Psoas muscle (tissue), 8 donors: ENCODE results near the gene DNAJC15. TPM values are rescaled to one million over a fixed set of nuclear protein-coding genes. Genes with fewer than 3 reads are reported as not detected.

ENCODE experiments used
- ATAC-seq, 4 donors: fragments of 200-7000 bp; cut with Tn5 transposase; one replicate each; pipeline ENCODE4 v1.9.1; 2020; ENCODE audit warnings: moderate library complexity in 3 of 4, mild to moderate bottlenecking in 2 of 4
- DNase-seq, 2 donors: peaks; one replicate each; pipeline ENCODE4 v3.0.0-alpha.2; 2020
- H3K27ac ChIP-seq: fragments of 200-600 bp; one replicate; pipeline ENCODE4 v1.8.0; 2022
- H3K27me3 ChIP-seq, 3 donors: fragments of 200-600 bp in 1 of 3; one replicate each; pipeline versions ENCODE4 v1.6.1 to v1.8.0; 2013 to 2022; ENCODE audit warnings: low read length in 2 of 3, mild to moderate bottlenecking in 2 of 3, moderate library complexity in 1 of 3; ENCODE audit not compliant: insufficient read depth in 3 of 3
- H3K36me3 ChIP-seq, 2 donors: fragments of 200-600 bp in 1 of 2; one replicate each; pipeline versions ENCODE4 v1.6.1 to v1.8.0; 2013 to 2022; ENCODE audit warnings: low read depth in 1 of 2, mild to moderate bottlenecking in 1 of 2, moderate library complexity in 1 of 2; ENCODE audit not compliant: insufficient read depth in 1 of 2
- H3K4me1 ChIP-seq: fragments of 200-600 bp; one replicate; pipeline ENCODE4 v1.8.0; 2022
- H3K4me3 ChIP-seq: fragments of 200-600 bp; one replicate; pipeline ENCODE4 v1.8.0; 2022; ENCODE audit warnings: mild to moderate bottlenecking
- H3K9me3 ChIP-seq: fragments of 200-600 bp; one replicate; pipeline ENCODE4 v1.8.0; 2022
- WGBS, 3 donors: extraction: QIAGEN DNeasy Blood & Tissue Kit; methylation state at CpG; one replicate each; pipeline versions ENCODE4 v1.1.6 to v1.1.7; 2013; 5-methylcytosine and 5-hydroxymethylcytosine counted together
- intact Hi-C, 2 donors: fragments of 100-400 bp; cut with DNase I; formaldehyde crosslinking; loops; one replicate each; pipeline versions ENCODE4 v1.11.0 to v1.14.2; 2022
- polyA plus RNA-seq, 3 donors: library from polyadenylated mRNA; stranded (reverse); fragments of 200-250 nt; gene quantifications; one replicate each; pipeline ENCODE4 v1.2.3, GENCODE V29; 2013
- total RNA-seq, 4 donors: library from RNA; stranded (reverse); fragmentation: NEBNext Ultra II Directional in 2 of 4; extraction: Animal tissue kit (Norgen Biotek cat#: 25700) in 2 of 4; gene quantifications; one replicate each; pipeline versions ENCODE4 v1.2.1 to v1.2.4, GENCODE V29; 2021 to 2023
- TF ChIP-seq, protein P1 (sequence below): fragments of 200-600 bp; IDR thresholded peaks from one replicate; pipeline ENCODE4 v1.8.0; 2022; ENCODE audit warnings: antibody characterized with exemption
- donor health status: healthy with polysubstance abuse.
- donor health status: DM: no; HTN: no; CAD: no; lungs with moderate emphysema.
- donor health status: Bipolar disorder and iron deficiency.
- donor health status: healthy.
- donor health status: DM: yes; HTN: yes; CAD: no.
- donor health status: DM: no; HTN: no; CAD: no.
- donor health status: DM: no; HTN: no; CAD: no.
- donor health status: DM: yes; HTN: yes; CAD: no.

Gene DNAJC15
- total and polyA plus RNA-seq, 7 donors = 9.4 to 22.4 (median 13.6) TPM

DNA sequence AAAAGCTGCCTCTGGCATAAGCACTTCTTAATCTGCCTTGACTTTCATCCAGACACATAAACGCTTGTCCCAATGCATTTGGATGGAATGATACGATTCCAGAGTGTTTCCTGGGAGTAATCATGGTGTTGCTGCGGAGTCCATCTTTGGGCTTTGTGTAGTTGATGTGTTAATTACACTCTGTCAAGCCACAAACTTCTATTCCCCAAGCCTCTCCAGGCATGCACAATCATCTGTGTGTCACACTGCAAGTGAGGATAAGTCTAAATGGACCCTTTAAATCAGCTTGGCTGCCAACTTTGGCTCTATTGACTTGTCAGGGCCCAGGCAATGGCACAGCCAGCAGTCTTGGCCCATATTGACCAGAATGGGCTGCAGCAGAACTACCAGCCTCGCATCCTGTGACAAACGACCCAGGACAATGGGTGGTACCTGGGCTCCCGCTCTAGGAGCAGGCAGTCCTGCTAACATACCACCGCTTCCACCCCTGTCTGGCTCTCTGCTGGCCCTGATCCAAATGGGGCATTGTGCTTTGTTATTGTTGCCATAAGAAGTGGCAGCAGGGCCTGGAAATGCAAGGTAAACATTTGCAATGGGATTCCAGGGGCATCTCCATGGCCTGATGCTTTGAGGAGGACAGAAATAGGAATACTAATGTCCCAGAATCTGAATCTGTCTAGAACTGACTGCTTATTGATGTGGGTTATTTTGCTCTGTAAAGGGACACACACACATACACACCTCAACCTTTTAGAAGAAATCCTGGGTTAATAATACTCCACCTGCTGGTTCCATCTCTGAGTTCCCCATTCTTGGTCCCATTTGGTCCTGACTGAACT lies 127.2 kb downstream of the DNAJC15 start:
- TF ChIP-seq, protein P1, sequence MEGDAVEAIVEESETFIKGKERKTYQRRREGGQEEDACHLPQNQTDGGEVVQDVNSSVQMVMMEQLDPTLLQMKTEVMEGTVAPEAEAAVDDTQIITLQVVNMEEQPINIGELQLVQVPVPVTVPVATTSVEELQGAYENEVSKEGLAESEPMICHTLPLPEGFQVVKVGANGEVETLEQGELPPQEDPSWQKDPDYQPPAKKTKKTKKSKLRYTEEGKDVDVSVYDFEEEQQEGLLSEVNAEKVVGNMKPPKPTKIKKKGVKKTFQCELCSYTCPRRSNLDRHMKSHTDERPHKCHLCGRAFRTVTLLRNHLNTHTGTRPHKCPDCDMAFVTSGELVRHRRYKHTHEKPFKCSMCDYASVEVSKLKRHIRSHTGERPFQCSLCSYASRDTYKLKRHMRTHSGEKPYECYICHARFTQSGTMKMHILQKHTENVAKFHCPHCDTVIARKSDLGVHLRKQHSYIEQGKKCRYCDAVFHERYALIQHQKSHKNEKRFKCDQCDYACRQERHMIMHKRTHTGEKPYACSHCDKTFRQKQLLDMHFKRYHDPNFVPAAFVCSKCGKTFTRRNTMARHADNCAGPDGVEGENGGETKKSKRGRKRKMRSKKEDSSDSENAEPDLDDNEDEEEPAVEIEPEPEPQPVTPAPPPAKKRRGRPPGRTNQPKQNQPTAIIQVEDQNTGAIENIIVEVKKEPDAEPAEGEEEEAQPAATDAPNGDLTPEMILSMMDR = no peak
- intact Hi-C loops = no loop called here
- Histone ChIP-seq H3K36me3 (no peaks in the 10 kb centered on the region), H3K4me1 (no peaks in the 10 kb centered on the region), H3K4me3 (no peak overlapping the region), H3K27ac (no peak overlapping the region), H3K9me3 (no peaks in the 10 kb centered on the region), H3K27me3 (no peaks in the 10 kb centered on the region)
- no peak for ATAC-seq
- DNase-seq = no peak
- 73 to 79% (median 75%) methylated on average over 7 of the region's 7 CpGs for WGBS, 3 donors

DNA sequence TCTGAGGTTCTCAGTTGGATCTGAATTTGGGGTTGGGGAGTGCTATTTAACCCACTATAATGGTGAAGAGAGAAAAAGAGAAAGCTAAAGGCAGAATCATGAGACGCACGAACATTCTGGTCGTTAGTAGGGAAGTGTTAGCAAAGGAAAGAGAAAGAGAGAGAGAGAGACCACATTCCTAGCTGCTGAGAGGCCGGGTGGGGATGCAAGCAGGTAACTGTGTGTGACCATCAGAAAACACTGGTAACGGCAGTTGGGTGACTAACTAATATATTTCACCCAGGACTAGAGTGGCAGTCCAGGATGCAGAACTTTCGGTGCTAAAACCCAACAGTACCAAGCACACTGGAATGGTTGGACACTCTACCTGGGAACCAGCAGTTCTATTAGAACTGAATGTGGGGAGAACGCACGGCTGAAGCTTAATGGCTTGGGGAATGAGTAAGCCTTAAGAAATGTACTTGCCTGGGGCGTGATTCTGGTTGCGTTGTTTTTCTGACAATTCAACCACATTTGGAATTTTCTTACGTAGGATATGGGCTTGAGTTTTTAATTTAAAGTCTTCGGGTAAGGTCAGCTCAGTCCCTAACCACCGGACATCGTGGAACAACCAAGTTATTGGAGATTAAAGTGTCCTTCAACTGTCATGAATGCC lies 130.2 kb downstream of the DNAJC15 start:
- Histone ChIP-seq H3K4me1 (no peaks in the 10 kb centered on the region), H3K4me3 (no peak overlapping the region), H3K27ac (no peak overlapping the region), H3K9me3 (no peaks in the 10 kb centered on the region), H3K27me3 (no peaks in the 10 kb centered on the region), H3K36me3 (no peaks in the 10 kb centered on the region)
- DNase-seq = no peak
- intact Hi-C loops = no loop called here
- TF ChIP-seq, protein P1 = no peak
- 90 to 95% (median 92%) methylated on average over 14 of the region's 14 CpGs for WGBS, 3 donors
- ATAC-seq = no peak

DNA sequence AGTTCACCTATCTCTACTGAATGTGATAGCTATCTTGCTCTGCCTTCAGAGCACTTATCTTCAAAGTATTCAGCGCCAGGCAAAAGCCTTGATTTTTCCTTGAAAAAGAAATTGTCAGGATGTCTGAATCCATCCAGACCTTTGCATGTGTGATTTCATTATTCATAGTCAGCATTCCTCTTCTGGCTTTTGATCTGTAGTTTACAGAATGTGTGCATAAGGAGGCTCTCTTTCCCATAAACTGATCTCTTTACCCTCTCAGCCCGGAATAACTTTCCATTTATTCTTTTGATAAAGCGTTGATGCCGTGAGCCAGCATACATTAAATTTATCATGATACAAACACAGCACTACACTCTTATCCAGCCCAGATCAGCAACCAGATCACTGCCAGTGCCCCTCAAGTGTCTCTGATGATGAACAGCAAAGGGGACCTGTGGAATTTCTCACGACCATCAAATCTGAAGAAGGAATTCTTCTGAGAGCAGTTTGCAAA lies 130.8 kb downstream of the DNAJC15 start:
- TF ChIP-seq, protein P1 = no peak
- Histone ChIP-seq H3K27me3 (no peaks in the 10 kb centered on the region), H3K36me3 (no peaks in the 10 kb centered on the region), H3K4me3 (no peak overlapping the region), H3K9me3 (no peaks in the 10 kb centered on the region), H3K27ac (no peak overlapping the region), H3K4me1 (no peaks in the 10 kb centered on the region)
- intact Hi-C loops = no loop called here
- DNase-seq (no peak), ATAC-seq (no peak)
- WGBS, 3 donors = 88 to 94% (median 88%) methylated on average over 5 of the region's 5 CpGs

DNA sequence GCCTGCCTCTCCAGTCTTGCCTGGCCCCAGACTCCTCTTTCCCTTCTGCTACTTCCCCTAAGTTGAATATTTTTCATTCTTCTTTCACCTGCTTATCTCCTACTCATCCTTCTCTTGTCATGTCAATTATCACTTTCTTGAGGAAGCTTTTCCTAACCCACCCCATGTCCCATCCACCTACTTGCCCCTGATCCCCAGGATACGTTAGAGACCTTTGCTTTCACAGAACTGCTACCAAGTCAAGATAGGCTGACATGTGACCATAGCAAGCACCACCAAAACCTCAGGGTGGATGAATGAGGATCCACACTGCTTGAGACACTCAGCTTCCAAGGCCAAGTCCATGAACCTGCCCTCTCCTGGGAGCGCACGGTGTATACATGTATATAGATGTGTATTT lies 131.5 kb downstream of the DNAJC15 start:
- WGBS, 3 donors = 93 to 96% (median 93%) methylated on average over 3 of the region's 3 CpGs
- Histone ChIP-seq H3K27me3 (no peaks in the 10 kb centered on the region), H3K4me1 (no peaks in the 10 kb centered on the region), H3K4me3 (no peak overlapping the region), H3K36me3 (no peaks in the 10 kb centered on the region), H3K9me3 (no peaks in the 10 kb centered on the region), H3K27ac (no peak overlapping the region)
- no peak for ATAC-seq
- intact Hi-C loops = no loop called here
- TF ChIP-seq, protein P1 = no peak
- DNase-seq = no peak
